Measurements from ENCODE around the gene CAPN11. TPM values are rescaled to one million over a fixed set of nuclear protein-coding genes. Genes with fewer than 3 reads are reported as not detected.

Gene CAPN11
- total RNA-seq, 2 experiments from 2014 or later = 1.3 to 1.5 TPM

GRCh38 chr6:44217332-44218143, 58.9 kb downstream of the CAPN11 start:
- no peaks in the 10 kb centered on the region for H3K36me3 ChIP-seq (ENCODE audit: insufficient read depth, low read length)
- no peak for TF ChIP-seq CTCF (IDR thresholded peaks at IDR 0.05)
- Mint-ChIP-seq H3K27me3 (peaks cover 4% of the 10 kb centered on the region), H3K27ac (no peak overlapping the region), H3K36me3 (ENCODE audit: low read depth) (no peaks in the 10 kb centered on the region), H3K4me3 (no peak overlapping the region), H3K9me3 (no peaks in the 10 kb centered on the region), H3K4me1 (ENCODE audit: low read depth) (peaks cover 22% of the 10 kb centered on the region)
- intact Hi-C loops (cut with DNase I, micrococcal nuclease) = no loop called here
- ChIA-PET CTCF (no interaction called here), POLR2A (no interaction called here)
- H3K27ac ChIP-seq (ENCODE audit: low read depth in 1 of 2, low read length in 2 of 2) = no peak overlapping the region
- peaks cover 0 to 3% of the 10 kb centered on the region in 2 experiments for H3K9me3 ChIP-seq (ENCODE audit: control insufficient read depth in 1 of 2, insufficient read depth in 1 of 2, low read length in 2 of 2)
- ATAC-seq (ENCODE audit: poor library complexity) (no peak), DNase-seq (no peak)
- H3K4me1 ChIP-seq (ENCODE audit: insufficient read depth, low read length) = peaks cover 21% of the 10 kb centered on the region
- peaks cover 4 to 7% of the 10 kb centered on the region in 2 experiments for H3K27me3 ChIP-seq (ENCODE audit: control insufficient read depth in 1 of 2, insufficient read depth in 2 of 2, low read length in 2 of 2)
- no peak overlapping the region for H3K4me3 ChIP-seq (ENCODE audit: low read length)

GRCh38 chr6:44219053-44219814, 60.6 kb downstream of the CAPN11 start:
- Histone ChIP-seq H3K36me3 (ENCODE audit: insufficient read depth, low read length) (no peaks in the 10 kb centered on the region), H3K4me3 (ENCODE audit: low read length) (peak overlapping the region; percentile 24), H3K27ac (ENCODE audit: low read depth in 1 of 2, low read length in 2 of 2) (no peak overlapping the region), H3K9me3 (ENCODE audit: control insufficient read depth in 1 of 2, insufficient read depth in 1 of 2, low read length in 2 of 2) (peaks cover 0 to 3% of the 10 kb centered on the region in 2 experiments), H3K4me1 (ENCODE audit: insufficient read depth, low read length) (peaks cover 34% of the 10 kb centered on the region), H3K27me3 (ENCODE audit: control insufficient read depth in 1 of 2, insufficient read depth in 2 of 2, low read length in 2 of 2) (peaks cover 4 to 7% of the 10 kb centered on the region in 2 experiments)
- Mint-ChIP-seq H3K9me3 (no peaks in the 10 kb centered on the region), H3K4me1 (ENCODE audit: low read depth) (peaks cover 33% of the 10 kb centered on the region), H3K36me3 (ENCODE audit: low read depth) (no peaks in the 10 kb centered on the region), H3K27me3 (peaks cover under 1% of the 10 kb centered on the region), H3K4me3 (peak overlapping the region; percentile 60), H3K27ac (no peak overlapping the region)
- ATAC-seq (ENCODE audit: poor library complexity) (no peak), DNase-seq (peak in 4 of 14 experiments; percentile 12 to 43 (median 30))
- ChIA-PET POLR2A (interaction anchor here (0.6 to 1.4 kb wide), 3 partner anchors 10 to 28 kb away, joined by 3 to 6 read pairs (median 3); partner anchors contain the start of gene HSP90AB1), CTCF (no interaction called here)
- TF ChIP-seq CTCF (IDR thresholded peaks at IDR 0.05) = no peak
- intact Hi-C loops (cut with DNase I, micrococcal nuclease) = no loop called here

Data from CD4-positive, alpha-beta T cell (primary cell).